ENCODE results near the gene CLDND2. TPM values are rescaled to one million over a fixed set of nuclear protein-coding genes. Genes with fewer than 3 reads are reported as not detected.

Gene CLDND2
- total and polyA plus RNA-seq, 10 of the 15 experiments (the other 5 are each of a cell fraction or from before 2014, with no cell fraction given): 0.24 to 7.1 (median 1.8) TPM; not detected in 1

DNA sequence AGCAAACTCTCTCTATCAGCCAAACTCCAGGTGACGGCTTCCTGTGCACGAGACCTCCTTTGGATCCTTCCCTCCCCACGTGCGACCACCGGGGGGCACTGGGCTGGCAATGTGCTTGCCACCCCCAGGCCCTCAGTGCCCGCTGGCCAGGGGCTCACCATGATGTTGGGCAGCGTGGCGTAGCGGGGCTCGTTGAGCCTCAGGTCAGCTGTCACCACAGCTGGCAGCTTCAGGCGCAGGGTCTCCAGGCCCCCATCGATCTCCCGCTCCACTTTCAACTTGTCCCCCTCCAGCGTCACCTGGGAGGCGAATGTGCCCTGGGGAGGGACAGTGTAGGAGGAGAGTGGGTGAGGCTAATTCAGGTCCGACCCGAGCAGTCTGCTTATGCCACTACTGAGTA is 22.1 kb downstream of the CLDND2 start (continued):
- TF ChIP-seq PRDM15 (CRISPR knock-in tag; IDR thresholded peaks at IDR 0.05) (no peak), PAX5 (IDR thresholded peaks at IDR 0.05; ENCODE audit: borderline replicate concordance, low read depth, low read length) (no peak)
- TF ChIP-seq, protein P1, sequence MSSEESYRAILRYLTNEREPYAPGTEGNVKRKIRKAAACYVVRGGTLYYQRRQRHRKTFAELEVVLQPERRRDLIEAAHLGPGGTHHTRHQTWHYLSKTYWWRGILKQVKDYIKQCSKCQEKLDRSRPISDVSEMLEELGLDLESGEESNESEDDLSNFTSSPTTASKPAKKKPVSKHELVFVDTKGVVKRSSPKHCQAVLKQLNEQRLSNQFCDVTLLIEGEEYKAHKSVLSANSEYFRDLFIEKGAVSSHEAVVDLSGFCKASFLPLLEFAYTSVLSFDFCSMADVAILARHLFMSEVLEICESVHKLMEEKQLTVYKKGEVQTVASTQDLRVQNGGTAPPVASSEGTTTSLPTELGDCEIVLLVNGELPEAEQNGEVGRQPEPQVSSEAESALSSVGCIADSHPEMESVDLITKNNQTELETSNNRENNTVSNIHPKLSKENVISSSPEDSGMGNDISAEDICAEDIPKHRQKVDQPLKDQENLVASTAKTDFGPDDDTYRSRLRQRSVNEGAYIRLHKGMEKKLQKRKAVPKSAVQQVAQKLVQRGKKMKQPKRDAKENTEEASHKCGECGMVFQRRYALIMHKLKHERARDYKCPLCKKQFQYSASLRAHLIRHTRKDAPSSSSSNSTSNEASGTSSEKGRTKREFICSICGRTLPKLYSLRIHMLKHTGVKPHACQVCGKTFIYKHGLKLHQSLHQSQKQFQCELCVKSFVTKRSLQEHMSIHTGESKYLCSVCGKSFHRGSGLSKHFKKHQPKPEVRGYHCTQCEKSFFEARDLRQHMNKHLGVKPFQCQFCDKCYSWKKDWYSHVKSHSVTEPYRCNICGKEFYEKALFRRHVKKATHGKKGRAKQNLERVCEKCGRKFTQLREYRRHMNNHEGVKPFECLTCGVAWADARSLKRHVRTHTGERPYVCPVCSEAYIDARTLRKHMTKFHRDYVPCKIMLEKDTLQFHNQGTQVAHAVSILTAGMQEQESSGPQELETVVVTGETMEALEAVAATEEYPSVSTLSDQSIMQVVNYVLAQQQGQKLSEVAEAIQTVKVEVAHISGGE (CRISPR knock-in tag; IDR thresholded peaks at IDR 0.05): no peak
- TF ChIP-seq, protein P2, sequence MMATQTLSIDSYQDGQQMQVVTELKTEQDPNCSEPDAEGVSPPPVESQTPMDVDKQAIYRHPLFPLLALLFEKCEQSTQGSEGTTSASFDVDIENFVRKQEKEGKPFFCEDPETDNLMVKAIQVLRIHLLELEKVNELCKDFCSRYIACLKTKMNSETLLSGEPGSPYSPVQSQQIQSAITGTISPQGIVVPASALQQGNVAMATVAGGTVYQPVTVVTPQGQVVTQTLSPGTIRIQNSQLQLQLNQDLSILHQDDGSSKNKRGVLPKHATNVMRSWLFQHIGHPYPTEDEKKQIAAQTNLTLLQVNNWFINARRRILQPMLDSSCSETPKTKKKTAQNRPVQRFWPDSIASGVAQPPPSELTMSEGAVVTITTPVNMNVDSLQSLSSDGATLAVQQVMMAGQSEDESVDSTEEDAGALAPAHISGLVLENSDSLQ (IDR thresholded peaks at IDR 0.05): no peak
